Pulmonary artery endothelial cell (primary cell): ENCODE measurements around the gene APOE. TPM values are rescaled to one million over a fixed set of nuclear protein-coding genes. Genes with fewer than 3 reads are reported as not detected.
"Not testable (repeated sequence)": the region's sequence is repeated elsewhere in the genome, so short reads cannot be mapped to it uniquely, and the experiment has no call there.

Experiments
- DNase-seq: peaks from one replicate; pipeline ENCODE4 v3.0.0-alpha.2; 2011; ENCODE audit warnings: low read depth, low spot score
- total RNA-seq: library from RNA; depleted of rRNA; stranded (reverse); fragments of >200 nt; gene quantifications from 2 replicates; pipeline ENCODE4 v1.2.3, GENCODE V29; 2014

The APOE gene
- total RNA-seq, 1 donor from 2014 or later, result 0.53 TPM

- no peak for DNase-seq
These were observed 21.0 kb upstream of the APOE start for GRCh38 chr19:44884566-44884965.

DNA sequence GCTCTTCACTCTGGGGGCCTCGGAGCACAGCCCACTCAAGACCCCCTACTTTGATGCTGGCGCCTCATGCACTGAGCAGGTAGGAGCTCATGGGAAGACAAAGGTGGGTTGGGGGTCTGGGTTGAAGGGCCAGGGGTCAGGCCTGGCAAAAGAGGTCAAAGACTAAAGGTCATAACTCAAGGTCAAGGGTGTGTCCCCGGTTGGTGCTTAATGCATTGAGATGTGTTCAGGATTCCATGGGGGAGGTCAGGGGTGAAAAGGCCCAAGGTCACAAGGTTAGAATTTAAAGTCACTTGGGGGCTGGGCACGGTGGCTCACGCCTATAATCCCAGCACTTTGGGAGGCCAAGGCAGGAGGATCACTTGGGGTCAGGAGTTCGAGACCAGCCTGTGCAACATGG, 19.5 kb upstream of the APOE start:
- DNase-seq, result no peak

DNA sequence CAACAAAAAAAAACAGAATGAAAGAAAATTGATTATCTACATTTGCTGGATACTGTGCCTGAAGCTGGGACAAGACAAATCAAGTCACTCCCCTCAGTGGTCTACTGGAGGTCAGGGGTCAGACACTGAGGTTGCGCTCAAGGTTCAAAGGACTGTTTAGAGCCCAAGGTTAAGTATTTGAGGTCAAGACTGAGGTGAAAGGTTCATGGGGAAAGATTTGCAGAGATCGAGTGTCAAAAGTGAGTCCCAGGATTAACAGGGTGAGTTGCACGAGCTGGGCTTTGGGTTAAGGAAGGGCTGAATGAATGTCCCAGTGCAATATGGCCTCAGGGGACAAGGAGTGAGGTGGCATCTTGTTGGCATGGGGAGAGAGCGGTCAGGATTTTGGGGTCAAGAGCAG, 17.9 kb upstream of the APOE start:
- DNase-seq, result no peak

GRCh38 chr19:44888335-44888734, 17.3 kb upstream of the APOE start:
- DNase-seq, result not testable (repeated sequence)

DNA sequence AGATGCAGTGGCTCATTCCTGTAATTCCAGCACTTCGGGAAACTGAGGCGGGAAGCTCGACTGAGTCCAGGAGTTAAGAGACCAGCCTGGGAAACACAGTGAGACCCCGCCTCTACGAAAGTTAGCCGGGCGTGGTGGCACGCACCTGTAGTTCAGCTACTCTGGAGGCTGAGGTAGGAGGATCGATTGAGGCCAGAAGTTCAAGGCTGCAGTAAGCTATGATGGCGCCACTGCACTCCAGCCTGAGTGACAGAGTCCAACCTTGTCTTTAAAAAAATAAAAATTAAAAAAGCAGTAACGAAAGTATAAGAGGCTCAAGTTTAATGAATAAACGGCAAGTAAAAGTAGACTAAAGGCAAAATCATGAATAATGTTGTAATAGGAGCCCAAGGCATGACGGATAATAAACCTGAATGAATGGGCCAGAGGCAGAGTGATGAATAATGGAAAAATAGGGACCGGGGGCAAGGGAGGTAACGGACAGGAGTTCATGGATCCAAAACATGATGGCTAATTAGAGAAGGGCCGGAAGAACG, 15.7 kb upstream of the APOE start:
- no peak for DNase-seq

DNA sequence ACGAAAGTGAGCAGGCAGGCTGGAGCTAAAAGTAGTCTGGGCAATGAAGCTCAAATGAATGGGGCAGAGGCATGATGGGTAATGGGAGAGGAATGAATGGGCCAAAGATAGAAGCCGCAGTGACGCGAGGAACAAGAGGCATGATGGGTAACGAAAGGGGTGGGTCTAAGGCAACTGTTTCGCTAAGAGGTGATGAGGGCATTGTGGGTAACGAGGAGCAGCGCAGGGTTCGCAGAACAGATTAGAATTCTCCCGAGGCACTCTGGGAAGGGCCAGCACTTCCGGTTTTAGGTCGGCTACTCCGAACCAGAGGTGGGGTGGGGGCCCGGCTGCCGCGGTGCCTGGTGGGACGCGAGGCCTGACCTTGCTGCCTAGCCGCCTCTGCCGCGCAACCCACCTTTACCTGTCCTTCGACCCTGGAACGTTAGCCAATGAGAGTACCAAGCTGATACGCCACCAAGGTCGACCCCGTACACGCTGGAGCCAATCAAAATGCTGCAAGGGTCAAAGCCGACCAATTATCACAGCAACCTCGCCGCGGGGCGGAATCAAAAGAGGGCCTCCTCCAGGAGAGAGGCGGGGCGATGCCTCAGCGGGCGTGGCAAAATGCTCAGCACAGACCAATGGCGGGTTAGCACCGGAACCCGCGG, 15.1 kb upstream of the APOE start:
- peak; percentile 99 for DNase-seq

GRCh38 chr19:44891016-44891882, 14.3 kb upstream of the APOE start, which contains the start of gene TOMM40:
Gene TOMM40 (plus strand): TSS chr19:44891254. CDS start chr19:44891416, 162 bp downstream.
- no peak for DNase-seq

GRCh38 chr19:44892932-44893331, 12.7 kb upstream of the APOE start:
- DNase-seq, result no peak

DNA sequence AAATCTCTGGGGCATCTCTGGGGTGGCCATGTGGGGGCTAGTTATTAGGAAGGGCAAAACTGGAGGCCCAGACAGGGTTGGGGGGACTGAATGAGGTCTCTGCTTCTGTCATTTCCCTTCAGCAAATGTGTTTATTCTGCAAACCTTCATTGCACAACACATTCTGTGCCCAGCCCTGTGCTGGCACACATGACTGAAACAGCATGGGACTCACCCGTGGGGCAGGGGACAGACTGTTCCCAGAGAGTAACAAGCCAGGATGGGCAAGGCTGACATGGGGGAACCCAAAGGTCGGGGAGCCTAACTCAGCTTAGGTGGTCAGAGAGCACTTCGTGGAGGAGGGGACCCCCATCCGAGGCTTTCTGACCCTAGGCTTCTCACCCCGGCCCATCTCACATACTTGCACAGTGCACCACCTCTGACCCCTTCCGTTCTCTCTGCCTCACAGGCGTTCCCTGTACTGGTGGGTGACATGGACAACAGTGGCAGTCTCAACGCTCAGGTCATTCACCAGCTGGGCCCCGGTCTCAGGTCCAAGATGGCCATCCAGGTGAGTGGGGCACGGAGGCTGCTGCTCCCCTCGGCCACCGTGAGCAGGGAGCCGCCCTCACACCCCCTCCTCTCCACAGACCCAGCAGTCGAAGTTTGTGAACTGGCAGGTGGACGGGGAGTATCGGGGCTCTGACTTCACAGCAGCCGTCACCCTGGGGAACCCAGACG, 12.1 kb upstream of the APOE start:
- DNase-seq, result no peak

GRCh38 chr19:44894052-44894400, 11.6 kb upstream of the APOE start:
- DNase-seq, result no peak

DNA sequence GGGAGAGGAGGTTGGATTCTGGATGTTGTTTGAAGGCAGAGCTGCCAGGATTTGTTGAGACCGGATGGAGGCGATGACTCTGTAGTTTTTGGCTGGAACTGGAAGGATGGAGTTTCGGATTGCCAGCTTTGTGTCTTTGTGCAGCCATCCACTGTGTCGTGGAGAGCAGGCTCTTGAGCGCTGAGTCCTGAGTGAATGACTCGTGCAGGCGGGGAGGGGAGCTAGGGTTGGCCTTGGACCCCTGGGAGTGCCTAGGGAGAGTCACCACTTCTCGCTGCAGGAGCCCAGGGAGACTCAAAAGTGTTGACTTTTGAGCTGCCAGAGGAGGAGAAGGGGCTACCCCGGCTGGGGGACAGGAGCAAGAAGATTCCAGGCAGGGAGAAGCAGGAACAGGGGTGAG, 10.7 kb upstream of the APOE start:
- no peak for DNase-seq

- DNase-seq, result no peak
These were observed 7.8 kb upstream of the APOE start for GRCh38 chr19:44897835-44898234.

- DNase-seq, result no peak
These were observed 5.0 kb upstream of the APOE start for GRCh38 chr19:44900328-44901244.

- no peak for DNase-seq
These were observed 2.4 kb upstream of the APOE start for GRCh38 chr19:44903216-44903601.

- DNase-seq, result no peak
These were observed 1.8 kb upstream of the APOE start for GRCh38 chr19:44903602-44904425.

DNA sequence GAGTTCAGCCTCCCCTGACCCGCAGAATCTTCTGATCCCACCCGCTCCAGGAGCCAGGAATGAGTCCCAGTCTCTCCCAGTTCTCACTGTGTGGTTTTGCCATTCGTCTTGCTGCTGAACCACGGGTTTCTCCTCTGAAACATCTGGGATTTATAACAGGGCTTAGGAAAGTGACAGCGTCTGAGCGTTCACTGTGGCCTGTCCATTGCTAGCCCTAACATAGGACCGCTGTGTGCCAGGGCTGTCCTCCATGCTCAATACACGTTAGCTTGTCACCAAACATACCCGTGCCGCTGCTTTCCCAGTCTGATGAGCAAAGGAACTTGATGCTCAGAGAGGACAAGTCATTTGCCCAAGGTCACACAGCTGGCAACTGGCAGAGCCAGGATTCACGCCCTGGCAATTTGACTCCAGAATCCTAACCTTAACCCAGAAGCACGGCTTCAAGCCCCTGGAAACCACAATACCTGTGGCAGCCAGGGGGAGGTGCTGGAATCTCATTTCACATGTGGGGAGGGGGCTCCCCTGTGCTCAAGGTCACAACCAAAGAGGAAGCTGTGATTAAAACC, 1.1 kb upstream of the APOE start:
- DNase-seq, result no peak

GRCh38 chr19:44907613-44908012, 2.0 kb downstream of the APOE start:
- DNase-seq, result no peak

- DNase-seq, result no peak
These were observed 2.7 kb downstream of the APOE start for GRCh38 chr19:44908074-44908835.

- DNase-seq, result no peak
These were observed 3.3 kb downstream of the APOE start for GRCh38 chr19:44908836-44909261.
